GM13977 (cell line): ENCODE measurements around the gene GNB1L.

Experiments used
- DNase-seq: peaks from one replicate; pipeline ENCODE4 v3.0.0; 2012; ENCODE audit warnings: low spot score
- CTCF ChIP-seq: IDR thresholded peaks from 2 replicates; pipeline ENCODE4 v1.5.1; 2012; ENCODE audit warnings: mild to moderate bottlenecking, control low read depth; ENCODE audit not compliant: insufficient read depth; ENCODE audit errors: extremely low read depth, missing control alignments
- in situ Hi-C: fragments of 300-500 bp; cut with MboI; formaldehyde crosslinking; loops from one replicate; pipeline ENCODE4 v1.12.0; 2022; ENCODE audit warnings: low sequenced_read_pairs, low pct_unique_long_range_greater_than_20kb, mixed read lengths, inconsistent platforms; ENCODE audit not compliant: unreplicated experiment

The GNB1L gene

GRCh38 chr22:19775496-19776325 lies 79.0 kb downstream of the GNB1L start:
- DNase-seq: no peak
- in situ Hi-C loops: loop anchor here (10.0 kb wide), 1 partner anchor 119 kb away; no protein-coding TSS in a partner anchor
- no peak for TF ChIP-seq CTCF

DNA sequence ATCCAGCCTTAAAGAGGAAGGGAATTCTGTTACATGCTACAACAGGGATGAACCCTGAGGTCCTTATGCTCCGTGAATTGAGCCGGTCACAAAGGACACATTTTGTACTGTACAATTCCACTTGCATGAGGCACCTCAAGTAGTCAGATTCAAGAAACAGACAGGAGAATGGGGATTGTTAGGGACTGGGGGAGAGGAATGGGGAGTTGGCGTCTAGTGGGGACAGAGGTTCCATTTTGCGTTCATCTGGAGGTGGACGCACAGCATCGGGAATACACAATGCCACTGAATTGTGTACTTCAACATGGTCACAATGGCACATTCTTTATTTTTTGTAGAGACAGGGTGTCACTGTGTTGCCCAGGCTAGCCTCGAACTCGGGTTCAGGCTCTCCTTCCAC lies 80.0 kb downstream of the GNB1L start:
- no peak for TF ChIP-seq CTCF
- no peak for DNase-seq
- in situ Hi-C loops: loop anchor here (10.0 kb wide), 1 partner anchor 120 kb away; no protein-coding TSS in a partner anchor

GRCh38 chr22:19773470-19774040 lies 81.1 kb downstream of the GNB1L start:
- in situ Hi-C loops: loop anchor here (10.0 kb wide), 1 partner anchor 121 kb away; no protein-coding TSS in a partner anchor
- no peak for DNase-seq
- TF ChIP-seq CTCF: no peak

GRCh38 chr22:19772673-19773469 lies 81.8 kb downstream of the GNB1L start:
- TF ChIP-seq CTCF: peak; percentile 35
- no peak for DNase-seq
- in situ Hi-C loops: loop anchor here (10.0 kb wide), 1 partner anchor 122 kb away; no protein-coding TSS in a partner anchor

DNA sequence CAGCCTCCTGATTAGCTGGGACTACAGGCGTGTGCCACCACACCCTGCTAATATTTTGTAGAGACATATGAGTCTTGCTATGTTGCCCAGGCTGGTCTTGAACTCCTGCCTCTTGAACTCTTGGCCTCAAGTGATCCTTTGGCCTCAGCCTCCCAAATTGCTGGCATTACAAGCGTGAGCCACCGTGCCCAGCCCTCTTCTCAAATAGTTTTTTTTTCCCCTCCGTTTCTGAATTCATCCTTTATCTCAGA lies 82.3 kb downstream of the GNB1L start:
- in situ Hi-C loops: loop anchor here (10.0 kb wide), 1 partner anchor 122 kb away; no protein-coding TSS in a partner anchor
- no peak for TF ChIP-seq CTCF
- no peak for DNase-seq
